Measurements from ENCODE around the gene OTOA.

GRCh38 chr16:21620592-21620991 lies 43.2 kb upstream of the OTOA start:
- TF ChIP-seq PATZ1 (CRISPR knock-in tag; IDR thresholded peaks at IDR 0.05) = no peak
- no peak for TF ChIP-seq ZBTB26 (CRISPR knock-in tag; IDR thresholded peaks at IDR 0.05; ENCODE audit: borderline replicate concordance)
